HepG2 (cell line): ENCODE results near the gene KIAA1958. TPM values are rescaled to one million over a fixed set of nuclear protein-coding genes. Genes with fewer than 3 reads are reported as not detected.

Source experiments
- ATAC-seq: fragments of 200-7000 bp; cut with Tn5 transposase; 3 replicates; pipeline ENCODE4 v1.9.1; 2020; ENCODE audit warnings: mild to moderate bottlenecking, moderate library complexity
- BruUV-seq: library from RNA; stranded (reverse); fragments of 400-500 nt; replicated peaks from 2 replicates; lab custom pipeline; 2021; lab: Mats Ljungman, UMichigan
- CTCF ChIA-PET: fragments of 300-600 bp; formaldehyde crosslinking; extraction: SDS; loops from one replicate; lab custom pipeline; 2021; ENCODE audit warnings: low total read pairs, inconsistent platforms, low intra/inter-chr PET ratio; lab: Yijun Ruan, JAX
- POLR2A ChIA-PET: fragments of 350-600 bp; sonication (Branson Sonifier 250); formaldehyde crosslinking; loops from one replicate; lab custom pipeline; 2020; ENCODE audit warnings: antibody characterized with exemption, inconsistent platforms; lab: Yijun Ruan, JAX
- DNase-seq: peaks from one replicate; pipeline ENCODE4 v3.0.0-alpha.2; 2015; ENCODE audit warnings: low spot score
- FAIRE-seq: peaks from 3 replicates; lab custom pipeline; 2011; peaks lifted over from hg19 to GRCh38; lab: Jason Lieb, UNC
- H2AFZ ChIP-seq: one replicate; pipeline ENCODE4 v1.6.1; 2011; ENCODE audit warnings: low read length, inconsistent platforms
- H3K27ac ChIP-seq: fragments of 300-600 bp; 3 replicates; pipeline ENCODE4 v1.8.0; 2011; ENCODE audit warnings: mixed run types, mild to moderate bottlenecking, mixed read lengths, low read length, inconsistent platforms; ENCODE audit not compliant: insufficient read depth; ENCODE audit errors: extremely low read length
- H3K27me3 ChIP-seq, 2 experiments: fragments of 200-600 bp in 1 of 2; 2 replicates in 1 of 2; 3 replicates in 1 of 2; pipeline versions ENCODE4 v1.6.0 to v1.8.0; 2011; ENCODE audit warnings: low read length in 2 of 2, mild to moderate bottlenecking in 2 of 2, moderate library complexity in 2 of 2, inconsistent platforms in 1 of 2; ENCODE audit not compliant: insufficient read depth in 2 of 2, control insufficient read depth in 1 of 2
- H3K36me3 ChIP-seq, 2 experiments: fragments of 200-600 bp in 1 of 2; replicated peaks in 1 of 2; 2 replicates in 1 of 2; 3 replicates in 1 of 2; pipeline versions ENCODE4 v1.5.1 to v1.8.0; 2011; ENCODE audit warnings: low read length in 2 of 2, inconsistent platforms in 1 of 2; ENCODE audit not compliant: insufficient read depth in 2 of 2, control insufficient read depth in 1 of 2
- H3K4me1 ChIP-seq: 2 replicates; pipeline ENCODE4 v1.5.1; 2012; ENCODE audit warnings: low read length, inconsistent platforms; ENCODE audit not compliant: insufficient read depth
- H3K4me2 ChIP-seq: 2 replicates; pipeline ENCODE4 v1.6.0; 2011; ENCODE audit warnings: low read depth, low read length, inconsistent platforms
- H3K4me3 ChIP-seq, 3 experiments: fragments of 200-600 bp in 1 of 3; sonication (generic), shearing (Covaris generic) in 1 of 3; replicated peaks in 1 of 3; 2 replicates each; pipeline ENCODE4 v1.5.1; 2011 to 2016; ENCODE audit warnings: low read length in 3 of 3, inconsistent platforms in 2 of 3, low read depth in 2 of 3, mild to moderate bottlenecking in 2 of 3, control low read depth in 1 of 3, mixed read lengths in 1 of 3; ENCODE audit not compliant: insufficient read depth in 1 of 3
- H3K79me2 ChIP-seq: one replicate; pipeline ENCODE4 v1.6.1; 2011; ENCODE audit warnings: low read length, inconsistent platforms; ENCODE audit not compliant: insufficient read depth
- H3K9ac ChIP-seq: 2 replicates; pipeline ENCODE4 v1.6.0; 2011; ENCODE audit warnings: mild to moderate bottlenecking, low read depth, low read length, inconsistent platforms; ENCODE audit not compliant: insufficient read depth
- H3K9me3 ChIP-seq: 2 replicates; pipeline ENCODE4 v1.5.1; 2012; ENCODE audit warnings: mild to moderate bottlenecking, low read length
- H4K20me1 ChIP-seq: 2 replicates; pipeline ENCODE4 v1.6.0; 2011; ENCODE audit warnings: inconsistent platforms, mild to moderate bottlenecking, low read length, moderate library complexity; ENCODE audit not compliant: insufficient read depth
- HIC2 ChIP-seq: sonication (generic); formaldehyde crosslinking; IDR thresholded peaks from 2 replicates; pipeline ENCODE4 v1.9.0; 2022; ENCODE audit warnings: low read depth, missing genetic modification reagents
- SKIL ChIP-seq: sonication (generic); formaldehyde crosslinking; IDR thresholded peaks from 2 replicates; pipeline ENCODE4 v1.8.0; 2022; ENCODE audit warnings: missing genetic modification reagents, mild to moderate bottlenecking, moderate library complexity, borderline replicate concordance
- THAP9 ChIP-seq: sonication (generic); formaldehyde crosslinking; IDR thresholded peaks from 2 replicates; pipeline ENCODE4; 2020; ENCODE audit warnings: missing genetic modification reagents, mild to moderate bottlenecking, borderline replicate concordance
- ZNF280D ChIP-seq: sonication (generic); formaldehyde crosslinking; IDR thresholded peaks from 2 replicates; pipeline ENCODE4 v1.5.1; 2020; ENCODE audit warnings: mild to moderate bottlenecking, missing genetic modification reagents
- ZNF770 ChIP-seq: sonication (generic); formaldehyde crosslinking; IDR thresholded peaks from 2 replicates; pipeline ENCODE4 v1.5.0; 2020; ENCODE audit warnings: mild to moderate bottlenecking, missing genetic modification reagents
- WGBS: methylation state at CpG from one replicate; pipeline ENCODE4 v1.1.6; 2017; ENCODE audit warnings: low lambda C conversion rate; 5-methylcytosine and 5-hydroxymethylcytosine counted together
- in situ Hi-C: cut with HindIII; loops from 2 replicates; pipeline ENCODE4 v1.10.0; 2017; ENCODE audit warnings: low pct_unique_long_range_greater_than_20kb; ENCODE audit not compliant: extremely low pct_ligation_motif_present
- intact Hi-C: fragments of 100-400 bp; cut with micrococcal nuclease; formaldehyde crosslinking; loops from one replicate; pipeline ENCODE4 v1.10.0; 2022; ENCODE audit not compliant: unreplicated experiment
- polyA plus RNA-seq, 8 experiments: library from polyadenylated mRNA; depleted of rRNA in 3 of 8; stranded (reverse) in 7 of 8; unstranded in 1 of 8; fragments of >200 nt; fragmentation: Illumina TruSeq in 4 of 8; extraction: Trizol in 4 of 8; gene quantifications; 2 replicates each; pipeline versions ENCODE4 v1.2.1 to v1.2.3, GENCODE V29; 2011 to 2016; ENCODE audit warnings: low read depth in 4 of 8, missing spikeins in 1 of 8, mixed read lengths in 1 of 8; ENCODE audit not compliant: insufficient read depth in 1 of 8
- total RNA-seq, 5 experiments: library from RNA; depleted of rRNA; stranded (reverse); fragments of >200 nt; fragmentation: Illumina TruSeq; extraction: Trizol; gene quantifications; 2 replicates each; pipeline ENCODE4 v1.2.3, GENCODE V29; 2016; ENCODE audit warnings: low read depth in 1 of 5

The KIAA1958 gene
- total and polyA plus RNA-seq, 2 of the 13 experiments (the other 11 are each of a cell fraction or from before 2014, with no cell fraction given): 8.5 to 10.3 TPM

- TF ChIP-seq SKIL (no peak), THAP9 (CRISPR knock-in tag) (no peak)
- TF ChIP-seq, all 625 proteins: peak for 0
Observed at GRCh38 chr9:112473986-112474385, 12.6 kb upstream of the KIAA1958 start (continued).

- no TSS peak for BruUV-seq
- Histone ChIP-seq H3K27ac (no peak overlapping the region), H3K9me3 (peaks cover 13% of the 10 kb centered on the region), H3K4me2 (no peak overlapping the region), H3K9ac (no peak overlapping the region), H4K20me1 (no peaks in the 10 kb centered on the region), H3K27me3 (no peaks in the 10 kb centered on the region), H3K4me3 (no peak overlapping the region), H3K4me1 (no peaks in the 10 kb centered on the region), H3K36me3 (peaks cover 3 to 19% of the 10 kb centered on the region in 2 experiments; a peak in 4 of 5 replicates), H2AFZ (no peak overlapping the region), H3K79me2 (no peaks in the 10 kb centered on the region)
- TF ChIP-seq ZNF280D (CRISPR knock-in tag) (0 out of 2 replicates have a peak, but pooled peaks have one; percentile 65), ZNF770 (no peak), HIC2 (CRISPR knock-in tag) (no peak)
- intact Hi-C loops: no loop called here
- DNase-seq: no peak
- ChIA-PET CTCF (no interaction called here), POLR2A (interaction anchor here (1.8 kb wide), 1 partner anchor 11 kb away, joined by 5 read pairs; the partner anchor contains the start of gene KIAA1958)
- FAIRE-seq: no peak
- 100% methylated on average over 1 of the region's 1 CpG for WGBS
- in situ Hi-C loops: loop anchor here (25.0 kb wide), 1 partner anchor 237 kb away; the partner anchor contains the start of gene INIP
- ATAC-seq: no peak
Observed at GRCh38 chr9:112475318-112475717, 11.3 kb upstream of the KIAA1958 start.
